HEK293T (cell line): ENCODE measurements around the gene EIF1.
"Not testable (repeated sequence)": the region's sequence is repeated elsewhere in the genome, so short reads cannot be mapped to it uniquely, and the experiment has no call there.

Source experiments
- ARNT ChIP-seq: fragments of 450-650 bp; IDR thresholded peaks from 2 replicates; pipeline ENCODE4 v1.6.1; 2017; ENCODE audit warnings: mild to moderate bottlenecking
- BHLHE40 ChIP-seq: fragments of 450-650 bp; IDR thresholded peaks from 2 replicates; pipeline ENCODE4 v1.6.1; 2016; ENCODE audit warnings: mild to moderate bottlenecking, moderate library complexity, borderline replicate concordance
- CTBP1 ChIP-seq: fragments of 450-650 bp; IDR thresholded peaks from 2 replicates; pipeline ENCODE4 v1.6.1; 2016; ENCODE audit warnings: borderline replicate concordance
- ELF4 ChIP-seq: fragments of 450-650 bp; IDR thresholded peaks from 2 replicates; pipeline ENCODE4 v1.6.1; 2017; ENCODE audit warnings: antibody characterized with exemption
- FOXA1 ChIP-seq: fragments of 450-650 bp; IDR thresholded peaks from 2 replicates; pipeline ENCODE4 v1.6.1; 2016; ENCODE audit warnings: mild to moderate bottlenecking
- FOXK2 ChIP-seq: fragments of 450-650 bp; IDR thresholded peaks from 2 replicates; pipeline ENCODE4 v1.6.1; 2016; ENCODE audit warnings: mild to moderate bottlenecking
- FOXM1 ChIP-seq: fragments of 450-650 bp; IDR thresholded peaks from 2 replicates; pipeline ENCODE4 v1.6.1; 2017; ENCODE audit warnings: mild to moderate bottlenecking, borderline replicate concordance
- HDGF ChIP-seq: fragments of 450-650 bp; IDR thresholded peaks from 2 replicates; pipeline ENCODE4 v1.6.1; 2017; ENCODE audit warnings: antibody characterized with exemption, borderline replicate concordance
- LEF1 ChIP-seq: fragments of 450-650 bp; IDR thresholded peaks from 2 replicates; pipeline ENCODE4 v1.6.1; 2017; ENCODE audit warnings: mild to moderate bottlenecking, borderline replicate concordance
- PKNOX1 ChIP-seq: fragments of 450-650 bp; IDR thresholded peaks from 2 replicates; pipeline ENCODE4 v1.6.1; 2016
- SP1 ChIP-seq: fragments of 450-650 bp; IDR thresholded peaks from 2 replicates; pipeline ENCODE4 v1.6.1; 2017
- SUZ12 ChIP-seq: fragments of 450-650 bp; IDR thresholded peaks from 2 replicates; pipeline ENCODE4 v1.6.1; 2016; ENCODE audit warnings: mild to moderate bottlenecking
- TARDBP ChIP-seq: fragments of 450-650 bp; IDR thresholded peaks from 2 replicates; pipeline ENCODE4 v1.6.1; 2016
- ZNF384 ChIP-seq: fragments of 450-650 bp; IDR thresholded peaks from 2 replicates; pipeline ENCODE4 v1.6.1; 2016

- not testable (repeated sequence) for TF ChIP-seq ARNT, FOXA1, CTBP1, BHLHE40, ZNF384, FOXM1, FOXK2, LEF1, HDGF, SP1, TARDBP, SUZ12, ELF4, PKNOX1
Observed at GRCh38 chr17:41685753-41686152, 2.9 kb upstream of the EIF1 start.
